IPS-18c (cell line): Measurements from ENCODE around the gene UPF1.

Experiments
- H3K4me3 ChIP-seq: 2 replicates; pipeline ENCODE4 v1.7.0; 2013; ENCODE audit warnings: low read depth, mild to moderate bottlenecking, low read length, moderate library complexity; ENCODE audit not compliant: insufficient read depth
- H3K9me3 ChIP-seq: one replicate; pipeline ENCODE4 v1.6.1; 2013; ENCODE audit warnings: mild to moderate bottlenecking, low read length, moderate library complexity; ENCODE audit not compliant: control insufficient read depth, insufficient read depth

UPF1 gene

GRCh38 chr19:18828786-18829185 lies 3.0 kb upstream of the UPF1 start:
- peaks cover 4% of the 10 kb centered on the region for H3K9me3 ChIP-seq
- H3K4me3 ChIP-seq: no peak overlapping the region

- Histone ChIP-seq H3K4me3 (no peak overlapping the region), H3K9me3 (peaks cover 4% of the 10 kb centered on the region)
Observed at GRCh38 chr19:18830488-18830887, 1.3 kb upstream of the UPF1 start.

GRCh38 chr19:18832306-18833140 lies 764 bp downstream of the UPF1 start:
- peak overlapping the region; percentile 50 for H3K4me3 ChIP-seq
- H3K9me3 ChIP-seq: no peaks in the 10 kb centered on the region

GRCh38 chr19:18833141-18833476 lies 1.4 kb downstream of the UPF1 start:
- H3K4me3 ChIP-seq: peak overlapping the region; percentile 50

GRCh38 chr19:18833849-18834643 lies 2.3 kb downstream of the UPF1 start:
- Histone ChIP-seq H3K4me3 (peak overlapping the region; percentile 50), H3K9me3 (no peaks in the 10 kb centered on the region)

More at GRCh38 chr19:18833141-18833476, 1.4 kb downstream of the UPF1 start:
- no peaks in the 10 kb centered on the region for H3K9me3 ChIP-seq

- Histone ChIP-seq H3K9me3 (no peaks in the 10 kb centered on the region), H3K4me3 (0 out of 2 replicates have a peak overlapping the region, but pooled peaks have one; percentile 50)
Observed at GRCh38 chr19:18834644-18834984, 2.9 kb downstream of the UPF1 start.

GRCh38 chr19:18839465-18840287 lies 7.9 kb downstream of the UPF1 start:
- peaks cover 2% of the 10 kb centered on the region for H3K9me3 ChIP-seq
- H3K4me3 ChIP-seq: no peak overlapping the region

GRCh38 chr19:18840288-18841267 lies 8.8 kb downstream of the UPF1 start:
- Histone ChIP-seq H3K4me3 (no peak overlapping the region), H3K9me3 (peaks cover 2% of the 10 kb centered on the region)

GRCh38 chr19:18841400-18841799 lies 9.6 kb downstream of the UPF1 start:
- peaks cover 2% of the 10 kb centered on the region for H3K9me3 ChIP-seq

GRCh38 chr19:18842166-18842565 lies 10.4 kb downstream of the UPF1 start:
- Histone ChIP-seq H3K4me3 (no peak overlapping the region), H3K9me3 (peaks cover 2% of the 10 kb centered on the region)

More at GRCh38 chr19:18841400-18841799, 9.6 kb downstream of the UPF1 start:
- H3K4me3 ChIP-seq: no peak overlapping the region

- H3K9me3 ChIP-seq: peaks cover 2% of the 10 kb centered on the region
- H3K4me3 ChIP-seq: no peak overlapping the region
Observed at GRCh38 chr19:18843960-18844359, 12.2 kb downstream of the UPF1 start.

- H3K9me3 ChIP-seq: peaks cover 2% of the 10 kb centered on the region
- no peak overlapping the region for H3K4me3 ChIP-seq
Observed at GRCh38 chr19:18844806-18845329, 13.1 kb downstream of the UPF1 start.

GRCh38 chr19:18845961-18846360 lies 14.2 kb downstream of the UPF1 start:
- no peak overlapping the region for H3K4me3 ChIP-seq
- H3K9me3 ChIP-seq: peaks cover 2% of the 10 kb centered on the region

- H3K9me3 ChIP-seq: peaks cover 2% of the 10 kb centered on the region
- H3K4me3 ChIP-seq: no peak overlapping the region
Observed at GRCh38 chr19:18846862-18847548, 15.2 kb downstream of the UPF1 start.

GRCh38 chr19:18847549-18848463 lies 16.0 kb downstream of the UPF1 start:
- Histone ChIP-seq H3K4me3 (no peak overlapping the region), H3K9me3 (peaks cover 2% of the 10 kb centered on the region)
